WTC11 (cell line): ENCODE data around the gene PLCB3. TPM values are rescaled to one million over a fixed set of nuclear protein-coding genes. Genes with fewer than 3 reads are reported as not detected.
A peak's percentile ranks its signal among the peaks of the same experiment; 100 is the strongest.

Source experiments
- ATAC-seq: fragments of 200-7000 bp; cut with Tn5 transposase; 2 replicates; pipeline ENCODE4 v1.10.0; 2021; ENCODE audit warnings: mild to moderate bottlenecking, moderate library complexity
- CTCF ChIA-PET: fragments of 300-600 bp; sonication (Branson Sonifier 250); formaldehyde crosslinking; loops from one replicate; lab custom pipeline; 2021; ENCODE audit warnings: antibody characterized with exemption; lab: Charles Lee
- POLR2A ChIA-PET: fragments of 350-600 bp; sonication (Branson Sonifier 250); formaldehyde crosslinking; loops from one replicate; lab custom pipeline; 2021; ENCODE audit warnings: antibody characterized with exemption; lab: Charles Lee
- DNase-seq: peaks from one replicate; pipeline ENCODE4 v3.0.0; 2021; ENCODE audit warnings: low spot score
- H3K27ac Mint-ChIP-seq: 2 replicates; pipeline ENCODE4 v1.8.0; 2021; ENCODE audit warnings: mixed read lengths
- H3K27me3 Mint-ChIP-seq: 2 replicates; pipeline ENCODE4 v1.8.0; 2021; ENCODE audit warnings: low read depth, mild to moderate bottlenecking, moderate library complexity, mixed read lengths
- H3K36me3 Mint-ChIP-seq: 2 replicates; pipeline ENCODE4 v1.8.0; 2021; ENCODE audit warnings: mixed read lengths
- H3K4me1 Mint-ChIP-seq: 2 replicates; pipeline ENCODE4 v1.8.0; 2022; ENCODE audit warnings: mixed read lengths
- H3K4me3 Mint-ChIP-seq: 2 replicates; pipeline ENCODE4 v1.8.0; 2021; ENCODE audit warnings: mild to moderate bottlenecking, moderate library complexity, mixed read lengths
- H3K9me3 Mint-ChIP-seq: 2 replicates; pipeline ENCODE4 v1.8.0; 2021; ENCODE audit warnings: mixed read lengths
- ATF1 ChIP-seq: sonication (generic); formaldehyde crosslinking; IDR thresholded peaks from 2 replicates; pipeline ENCODE4 v1.8.1; 2023; ENCODE audit warnings: mild to moderate bottlenecking, moderate library complexity, missing genetic modification reagents
- CREB1 ChIP-seq: sonication (generic); formaldehyde crosslinking; IDR thresholded peaks from 2 replicates; pipeline ENCODE4 v1.8.0; 2023; ENCODE audit warnings: mild to moderate bottlenecking, missing genetic modification reagents
- CREM ChIP-seq: sonication (generic); formaldehyde crosslinking; IDR thresholded peaks from 2 replicates; pipeline ENCODE4 v1.8.1; 2022; ENCODE audit warnings: mild to moderate bottlenecking, missing genetic modification reagents, moderate library complexity
- ESRRA ChIP-seq: sonication (generic); formaldehyde crosslinking; IDR thresholded peaks from 2 replicates; pipeline ENCODE4 v1.8.1; 2022; ENCODE audit warnings: mild to moderate bottlenecking, missing genetic modification reagents, borderline replicate concordance
- GABPB1 ChIP-seq: sonication (generic); formaldehyde crosslinking; IDR thresholded peaks from 2 replicates; pipeline ENCODE4 v1.8.1; 2023; ENCODE audit warnings: mild to moderate bottlenecking, missing genetic modification reagents
- JAZF1 ChIP-seq: fragments of 250-450 bp; sonication (Bioruptor Pico); IDR thresholded peaks from 2 replicates; pipeline ENCODE4 v1.9.0; 2021; ENCODE audit warnings: moderate library complexity, mild to moderate bottlenecking, inconsistent platforms
- JUN ChIP-seq: sonication (generic); formaldehyde crosslinking; IDR thresholded peaks from 2 replicates; pipeline ENCODE4 v1.8.0; 2023; ENCODE audit warnings: mild to moderate bottlenecking, missing genetic modification reagents
- MYBL2 ChIP-seq: sonication (generic); formaldehyde crosslinking; IDR thresholded peaks from 2 replicates; pipeline ENCODE4 v1.8.1; 2023; ENCODE audit warnings: mild to moderate bottlenecking, moderate library complexity, missing genetic modification reagents
- NFATC4 ChIP-seq: fragments of 250-450 bp; sonication (Bioruptor Pico); IDR thresholded peaks from 2 replicates; pipeline ENCODE4 v1.9.0; 2021; ENCODE audit warnings: mild to moderate bottlenecking
- NFE2L1 ChIP-seq: sonication (generic); formaldehyde crosslinking; IDR thresholded peaks from 2 replicates; pipeline ENCODE4 v1.8.1; 2023; ENCODE audit warnings: missing genetic modification reagents
- NR2C2 ChIP-seq: sonication (generic); formaldehyde crosslinking; IDR thresholded peaks from 2 replicates; pipeline ENCODE4 v1.8.0; 2022; ENCODE audit warnings: mild to moderate bottlenecking, missing genetic modification reagents
- NR3C1 ChIP-seq: sonication (generic); formaldehyde crosslinking; conservative IDR thresholded peaks from 2 replicates; pipeline ENCODE4 v1.8.1; 2023; ENCODE audit warnings: low read depth, mild to moderate bottlenecking, missing genetic modification reagents
- RELA ChIP-seq: sonication (generic); formaldehyde crosslinking; IDR thresholded peaks from 2 replicates; pipeline ENCODE4 v1.8.1; 2022; ENCODE audit warnings: missing genetic modification reagents, mild to moderate bottlenecking, borderline replicate concordance
- TCF7 ChIP-seq: sonication (generic); formaldehyde crosslinking; IDR thresholded peaks from 2 replicates; pipeline ENCODE4 v1.8.0; 2022; ENCODE audit warnings: mild to moderate bottlenecking, low read depth, missing genetic modification reagents, moderate library complexity
- TEAD1 ChIP-seq: sonication (generic); formaldehyde crosslinking; IDR thresholded peaks from 2 replicates; pipeline ENCODE4 v1.8.0; 2022; ENCODE audit warnings: mild to moderate bottlenecking, missing genetic modification reagents
- ZNF317 ChIP-seq: sonication (generic); formaldehyde crosslinking; IDR thresholded peaks from 2 replicates; pipeline ENCODE4 v1.8.1; 2023; ENCODE audit warnings: low read depth, mild to moderate bottlenecking, moderate library complexity, missing genetic modification reagents, borderline replicate concordance
- total RNA-seq: library from RNA; stranded (reverse); gene quantifications from 3 replicates; pipeline ENCODE4 v1.2.3, GENCODE V29; 2021
- TF ChIP-seq, protein P1 (sequence below): sonication (generic); formaldehyde crosslinking; IDR thresholded peaks from 2 replicates; pipeline ENCODE4 v1.8.0; 2022; ENCODE audit warnings: mild to moderate bottlenecking, missing genetic modification reagents
- TF ChIP-seq, protein P2 (sequence below): sonication (generic); formaldehyde crosslinking; IDR thresholded peaks from 2 replicates; pipeline ENCODE4 v1.8.1; 2022; ENCODE audit warnings: missing genetic modification reagents, borderline replicate concordance
- TF ChIP-seq, protein P3 (sequence below): fragments of 250-450 bp; sonication (Bioruptor Pico); IDR thresholded peaks from 2 replicates; pipeline ENCODE4 v1.8.0; 2021; ENCODE audit warnings: mild to moderate bottlenecking
- TF ChIP-seq, protein P4 (sequence below): sonication (generic); formaldehyde crosslinking; IDR thresholded peaks from 2 replicates; pipeline ENCODE4 v1.8.0; 2023; ENCODE audit warnings: missing genetic modification reagents, mild to moderate bottlenecking, borderline replicate concordance
- TF ChIP-seq, protein P5 (sequence below): sonication (generic); formaldehyde crosslinking; IDR thresholded peaks from 2 replicates; pipeline ENCODE4 v1.8.0; 2022; ENCODE audit warnings: mild to moderate bottlenecking, missing genetic modification reagents
- TF ChIP-seq, protein P6 (sequence below): sonication (generic); formaldehyde crosslinking; IDR thresholded peaks from 2 replicates; pipeline ENCODE4 v1.8.1; 2023; ENCODE audit warnings: mild to moderate bottlenecking, missing genetic modification reagents, moderate library complexity
- TF ChIP-seq, protein P7 (sequence below): fragments of 250-450 bp; sonication (Bioruptor Pico); conservative IDR thresholded peaks from 2 replicates; pipeline ENCODE4 v1.9.0; 2021; ENCODE audit warnings: mild to moderate bottlenecking

Gene PLCB3
- total RNA-seq, 1 experiment from 2014 or later = 97.4 TPM

DNA sequence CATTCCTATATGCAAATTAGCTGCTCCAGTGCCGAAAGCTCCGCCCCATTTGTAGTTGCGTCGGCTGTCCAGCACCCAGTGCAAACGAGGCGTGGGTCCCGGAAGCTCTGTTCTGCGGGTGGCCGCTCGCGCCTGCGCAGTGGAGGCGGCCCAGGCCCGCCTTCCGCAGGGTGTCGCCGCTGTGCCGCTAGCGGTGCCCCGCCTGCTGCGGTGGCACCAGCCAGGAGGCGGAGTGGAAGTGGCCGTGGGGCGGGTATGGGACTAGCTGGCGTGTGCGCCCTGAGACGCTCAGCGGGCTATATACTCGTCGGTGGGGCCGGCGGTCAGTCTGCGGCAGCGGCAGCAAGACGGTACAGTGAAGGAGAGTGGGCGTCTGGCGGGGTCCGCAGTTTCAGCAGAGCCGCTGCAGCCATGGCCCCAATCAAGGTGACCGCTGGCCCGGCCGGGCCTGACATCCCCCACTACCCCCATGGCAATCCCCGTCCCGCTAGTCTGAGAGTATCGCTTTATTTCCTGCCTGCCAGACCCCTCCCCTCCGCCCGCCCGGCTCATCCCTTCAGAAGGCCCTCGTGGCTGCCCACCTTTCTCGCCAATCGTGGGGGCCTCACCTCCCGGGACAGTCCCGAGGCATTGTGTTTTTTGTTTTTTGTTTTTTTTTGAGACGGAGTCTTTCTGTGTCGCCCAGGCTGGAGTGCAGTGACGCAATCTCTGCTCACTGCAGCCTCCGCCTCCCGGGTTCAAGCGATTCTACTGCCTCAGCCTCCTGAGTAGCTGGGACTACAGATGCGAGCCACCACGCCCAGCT lies 66.8 kb downstream of the PLCB3 start, which contains the start of gene PRDX5:
TSS of gene PRDX5 (plus strand) at position 161 of the 805 bp plus-strand sequence. CDS start at position 256, 95 bp downstream.
- Mint-ChIP-seq H3K4me3 (peak within 1 kb of the TSS; percentile 90), H3K4me1 (peaks cover 17% of the 10 kb centered on the region), H3K9me3 (no peaks in the 10 kb centered on the region), H3K27ac (peak within 1 kb of the TSS; percentile 99), H3K36me3 (peaks cover 27% of the 10 kb centered on the region), H3K27me3 (no peaks in the 10 kb centered on the region)
- ChIA-PET POLR2A (interaction anchor here (0.5 to 3.0 kb wide), 17 partner anchors 13 to 656 kb away, joined by 3 to 25 read pairs (median 6); partner anchors contain the start of genes CATSPERZ, DNAJC4, ESRRA and FKBP2), CTCF (interaction anchor here (0.7 to 3.8 kb wide), 38 partner anchors 9 to 339 kb away, joined by 3 to 173 read pairs (median 5); partner anchors contain the start of genes BAD, CATSPERZ, CCDC88B and ESRRA)
- ATAC-seq (peak; percentile 71), DNase-seq (peak; percentile 90)
- TF ChIP-seq, protein P1, sequence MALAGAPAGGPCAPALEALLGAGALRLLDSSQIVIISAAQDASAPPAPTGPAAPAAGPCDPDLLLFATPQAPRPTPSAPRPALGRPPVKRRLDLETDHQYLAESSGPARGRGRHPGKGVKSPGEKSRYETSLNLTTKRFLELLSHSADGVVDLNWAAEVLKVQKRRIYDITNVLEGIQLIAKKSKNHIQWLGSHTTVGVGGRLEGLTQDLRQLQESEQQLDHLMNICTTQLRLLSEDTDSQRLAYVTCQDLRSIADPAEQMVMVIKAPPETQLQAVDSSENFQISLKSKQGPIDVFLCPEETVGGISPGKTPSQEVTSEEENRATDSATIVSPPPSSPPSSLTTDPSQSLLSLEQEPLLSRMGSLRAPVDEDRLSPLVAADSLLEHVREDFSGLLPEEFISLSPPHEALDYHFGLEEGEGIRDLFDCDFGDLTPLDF (CRISPR knock-in tag) = 0 out of 2 replicates have a peak, but pooled peaks have one; percentile 22
- TF ChIP-seq TEAD1 (CRISPR knock-in tag) (no peak), NFE2L1 (CRISPR knock-in tag) (0 out of 2 replicates have a peak, but pooled peaks have one; percentile 12), NR2C2 (CRISPR knock-in tag) (no peak), NFATC4 (CRISPR knock-in tag) (no peak), JUN (CRISPR knock-in tag) (no peak), ATF1 (no peak), ESRRA (CRISPR knock-in tag) (no peak), CREB1 (no peak), JAZF1 (CRISPR knock-in tag) (no peak), CREM (CRISPR knock-in tag) (no peak), ZNF317 (CRISPR knock-in tag) (no peak), TCF7 (CRISPR knock-in tag) (0 out of 2 replicates have a peak, but pooled peaks have one; percentile 46), GABPB1 (CRISPR knock-in tag) (no peak), NR3C1 (no peak), MYBL2 (CRISPR knock-in tag) (peak; percentile 70; the same call in 1 of the 2 replicates), RELA (CRISPR knock-in tag) (no peak)
- TF ChIP-seq, protein P2, sequence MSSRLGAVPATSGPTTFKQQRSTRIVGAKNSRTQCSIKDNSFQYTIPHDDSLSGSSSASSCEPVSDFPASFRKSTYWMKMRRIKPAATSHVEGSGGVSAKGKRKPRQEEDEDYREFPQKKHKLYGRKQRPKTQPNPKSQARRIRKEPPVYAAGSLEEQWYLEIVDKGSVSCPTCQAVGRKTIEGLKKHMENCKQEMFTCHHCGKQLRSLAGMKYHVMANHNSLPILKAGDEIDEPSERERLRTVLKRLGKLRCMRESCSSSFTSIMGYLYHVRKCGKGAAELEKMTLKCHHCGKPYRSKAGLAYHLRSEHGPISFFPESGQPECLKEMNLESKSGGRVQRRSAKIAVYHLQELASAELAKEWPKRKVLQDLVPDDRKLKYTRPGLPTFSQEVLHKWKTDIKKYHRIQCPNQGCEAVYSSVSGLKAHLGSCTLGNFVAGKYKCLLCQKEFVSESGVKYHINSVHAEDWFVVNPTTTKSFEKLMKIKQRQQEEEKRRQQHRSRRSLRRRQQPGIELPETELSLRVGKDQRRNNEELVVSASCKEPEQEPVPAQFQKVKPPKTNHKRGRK (CRISPR knock-in tag) = no peak
- TF ChIP-seq, protein P3, sequence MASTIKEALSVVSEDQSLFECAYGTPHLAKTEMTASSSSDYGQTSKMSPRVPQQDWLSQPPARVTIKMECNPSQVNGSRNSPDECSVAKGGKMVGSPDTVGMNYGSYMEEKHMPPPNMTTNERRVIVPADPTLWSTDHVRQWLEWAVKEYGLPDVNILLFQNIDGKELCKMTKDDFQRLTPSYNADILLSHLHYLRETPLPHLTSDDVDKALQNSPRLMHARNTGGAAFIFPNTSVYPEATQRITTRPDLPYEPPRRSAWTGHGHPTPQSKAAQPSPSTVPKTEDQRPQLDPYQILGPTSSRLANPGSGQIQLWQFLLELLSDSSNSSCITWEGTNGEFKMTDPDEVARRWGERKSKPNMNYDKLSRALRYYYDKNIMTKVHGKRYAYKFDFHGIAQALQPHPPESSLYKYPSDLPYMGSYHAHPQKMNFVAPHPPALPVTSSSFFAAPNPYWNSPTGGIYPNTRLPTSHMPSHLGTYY (CRISPR knock-in tag) = no peak
- TF ChIP-seq, protein P4, sequence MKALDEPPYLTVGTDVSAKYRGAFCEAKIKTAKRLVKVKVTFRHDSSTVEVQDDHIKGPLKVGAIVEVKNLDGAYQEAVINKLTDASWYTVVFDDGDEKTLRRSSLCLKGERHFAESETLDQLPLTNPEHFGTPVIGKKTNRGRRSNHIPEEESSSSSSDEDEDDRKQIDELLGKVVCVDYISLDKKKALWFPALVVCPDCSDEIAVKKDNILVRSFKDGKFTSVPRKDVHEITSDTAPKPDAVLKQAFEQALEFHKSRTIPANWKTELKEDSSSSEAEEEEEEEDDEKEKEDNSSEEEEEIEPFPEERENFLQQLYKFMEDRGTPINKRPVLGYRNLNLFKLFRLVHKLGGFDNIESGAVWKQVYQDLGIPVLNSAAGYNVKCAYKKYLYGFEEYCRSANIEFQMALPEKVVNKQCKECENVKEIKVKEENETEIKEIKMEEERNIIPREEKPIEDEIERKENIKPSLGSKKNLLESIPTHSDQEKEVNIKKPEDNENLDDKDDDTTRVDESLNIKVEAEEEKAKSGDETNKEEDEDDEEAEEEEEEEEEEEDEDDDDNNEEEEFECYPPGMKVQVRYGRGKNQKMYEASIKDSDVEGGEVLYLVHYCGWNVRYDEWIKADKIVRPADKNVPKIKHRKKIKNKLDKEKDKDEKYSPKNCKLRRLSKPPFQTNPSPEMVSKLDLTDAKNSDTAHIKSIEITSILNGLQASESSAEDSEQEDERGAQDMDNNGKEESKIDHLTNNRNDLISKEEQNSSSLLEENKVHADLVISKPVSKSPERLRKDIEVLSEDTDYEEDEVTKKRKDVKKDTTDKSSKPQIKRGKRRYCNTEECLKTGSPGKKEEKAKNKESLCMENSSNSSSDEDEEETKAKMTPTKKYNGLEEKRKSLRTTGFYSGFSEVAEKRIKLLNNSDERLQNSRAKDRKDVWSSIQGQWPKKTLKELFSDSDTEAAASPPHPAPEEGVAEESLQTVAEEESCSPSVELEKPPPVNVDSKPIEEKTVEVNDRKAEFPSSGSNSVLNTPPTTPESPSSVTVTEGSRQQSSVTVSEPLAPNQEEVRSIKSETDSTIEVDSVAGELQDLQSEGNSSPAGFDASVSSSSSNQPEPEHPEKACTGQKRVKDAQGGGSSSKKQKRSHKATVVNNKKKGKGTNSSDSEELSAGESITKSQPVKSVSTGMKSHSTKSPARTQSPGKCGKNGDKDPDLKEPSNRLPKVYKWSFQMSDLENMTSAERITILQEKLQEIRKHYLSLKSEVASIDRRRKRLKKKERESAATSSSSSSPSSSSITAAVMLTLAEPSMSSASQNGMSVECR (CRISPR knock-in tag) = no peak
- TF ChIP-seq, protein P5, sequence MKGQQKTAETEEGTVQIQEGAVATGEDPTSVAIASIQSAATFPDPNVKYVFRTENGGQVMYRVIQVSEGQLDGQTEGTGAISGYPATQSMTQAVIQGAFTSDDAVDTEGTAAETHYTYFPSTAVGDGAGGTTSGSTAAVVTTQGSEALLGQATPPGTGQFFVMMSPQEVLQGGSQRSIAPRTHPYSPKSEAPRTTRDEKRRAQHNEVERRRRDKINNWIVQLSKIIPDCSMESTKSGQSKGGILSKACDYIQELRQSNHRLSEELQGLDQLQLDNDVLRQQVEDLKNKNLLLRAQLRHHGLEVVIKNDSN (CRISPR knock-in tag) = no peak
- TF ChIP-seq, protein P6, sequence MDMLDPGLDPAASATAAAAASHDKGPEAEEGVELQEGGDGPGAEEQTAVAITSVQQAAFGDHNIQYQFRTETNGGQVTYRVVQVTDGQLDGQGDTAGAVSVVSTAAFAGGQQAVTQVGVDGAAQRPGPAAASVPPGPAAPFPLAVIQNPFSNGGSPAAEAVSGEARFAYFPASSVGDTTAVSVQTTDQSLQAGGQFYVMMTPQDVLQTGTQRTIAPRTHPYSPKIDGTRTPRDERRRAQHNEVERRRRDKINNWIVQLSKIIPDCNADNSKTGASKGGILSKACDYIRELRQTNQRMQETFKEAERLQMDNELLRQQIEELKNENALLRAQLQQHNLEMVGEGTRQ (CRISPR knock-in tag) = no peak
- TF ChIP-seq, protein P7, sequence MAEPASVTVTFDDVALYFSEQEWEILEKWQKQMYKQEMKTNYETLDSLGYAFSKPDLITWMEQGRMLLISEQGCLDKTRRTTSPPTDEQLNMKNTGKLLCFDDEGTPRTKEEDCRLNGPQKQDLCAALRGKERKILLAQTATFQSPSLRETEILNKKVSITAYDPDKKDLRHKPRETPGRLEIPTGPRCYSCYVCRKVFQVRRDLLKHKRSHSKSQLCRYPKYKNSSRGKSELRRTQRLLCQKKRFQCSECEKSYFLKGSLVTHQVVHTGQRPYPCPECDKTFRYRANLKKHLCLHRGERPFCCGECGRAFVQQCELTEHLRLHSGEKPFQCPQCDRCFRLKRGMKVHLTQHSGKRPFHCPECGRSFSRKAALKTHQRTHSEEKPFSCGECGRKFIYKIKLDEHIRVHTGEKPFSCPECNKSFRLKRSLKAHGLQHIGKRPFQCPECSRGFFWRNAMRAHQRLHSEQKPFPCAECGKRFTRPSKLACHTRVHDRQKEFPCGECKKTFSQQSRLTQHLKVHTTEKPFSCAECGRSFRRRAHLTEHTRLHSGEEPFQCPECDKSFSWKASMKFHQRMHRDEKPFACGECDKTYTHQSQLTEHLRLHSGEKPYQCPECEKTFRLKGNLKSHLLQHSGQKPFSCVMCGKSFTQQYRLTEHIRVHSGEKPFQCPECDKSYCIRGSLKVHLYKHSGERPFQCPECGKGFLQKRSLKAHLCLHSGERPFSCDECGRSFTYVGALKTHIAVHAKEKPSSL (CRISPR knock-in tag) = no peak
